AG10803 (cell line): Measurements from ENCODE around the gene TIGD4.
A peak's percentile ranks its signal among the peaks of the same experiment; 100 is the strongest.

Source experiments
- DNase-seq: peaks from one replicate; pipeline ENCODE4 v3.0.0; 2010; ENCODE audit warnings: low read depth
- H3K4me3 ChIP-seq: 2 replicates; pipeline ENCODE4 v1.5.1; 2011; ENCODE audit warnings: mild to moderate bottlenecking, low read length, control low read depth
- CTCF ChIP-seq: conservative IDR thresholded peaks from 2 replicates; pipeline ENCODE4 v1.5.1; 2011; ENCODE audit warnings: mild to moderate bottlenecking, low read length, control low read depth, inconsistent platforms

Gene TIGD4

GRCh38 chr4:152735396-152735859 is 44.1 kb downstream of the TIGD4 start:
- no peak overlapping the region for H3K4me3 ChIP-seq

GRCh38 chr4:152734699-152735050 is 44.9 kb downstream of the TIGD4 start:
- no peak overlapping the region for H3K4me3 ChIP-seq
- DNase-seq, result no peak
- TF ChIP-seq CTCF, result no peak

More at GRCh38 chr4:152735396-152735859, 44.1 kb downstream of the TIGD4 start:
- TF ChIP-seq CTCF, result peak; percentile 72
- DNase-seq, result peak; percentile 23

- no peak overlapping the region for H3K4me3 ChIP-seq
- no peak for TF ChIP-seq CTCF
- DNase-seq, result no peak
Observed at GRCh38 chr4:152734015-152734698, 45.4 kb downstream of the TIGD4 start.

- DNase-seq, result no peak
- H3K4me3 ChIP-seq, result no peak overlapping the region
- no peak for TF ChIP-seq CTCF
Observed at GRCh38 chr4:152731997-152732396, 47.5 kb downstream of the TIGD4 start.

- H3K4me3 ChIP-seq, result no peak overlapping the region
- DNase-seq, result peak; percentile 68
- TF ChIP-seq CTCF, result no peak
Observed at GRCh38 chr4:152729466-152729865, 50.1 kb downstream of the TIGD4 start.

- no peak overlapping the region for H3K4me3 ChIP-seq
- TF ChIP-seq CTCF, result no peak
- DNase-seq, result no peak
Observed at GRCh38 chr4:152728343-152728742, 51.2 kb downstream of the TIGD4 start.

- no peak overlapping the region for H3K4me3 ChIP-seq
- TF ChIP-seq CTCF, result no peak
- no peak for DNase-seq
Observed at GRCh38 chr4:152727784-152728183, 51.7 kb downstream of the TIGD4 start.
